Measurements from ENCODE around the gene TPRA1.
A peak's percentile ranks its signal among the peaks of the same experiment; 100 is the strongest.

TPRA1 gene

DNA sequence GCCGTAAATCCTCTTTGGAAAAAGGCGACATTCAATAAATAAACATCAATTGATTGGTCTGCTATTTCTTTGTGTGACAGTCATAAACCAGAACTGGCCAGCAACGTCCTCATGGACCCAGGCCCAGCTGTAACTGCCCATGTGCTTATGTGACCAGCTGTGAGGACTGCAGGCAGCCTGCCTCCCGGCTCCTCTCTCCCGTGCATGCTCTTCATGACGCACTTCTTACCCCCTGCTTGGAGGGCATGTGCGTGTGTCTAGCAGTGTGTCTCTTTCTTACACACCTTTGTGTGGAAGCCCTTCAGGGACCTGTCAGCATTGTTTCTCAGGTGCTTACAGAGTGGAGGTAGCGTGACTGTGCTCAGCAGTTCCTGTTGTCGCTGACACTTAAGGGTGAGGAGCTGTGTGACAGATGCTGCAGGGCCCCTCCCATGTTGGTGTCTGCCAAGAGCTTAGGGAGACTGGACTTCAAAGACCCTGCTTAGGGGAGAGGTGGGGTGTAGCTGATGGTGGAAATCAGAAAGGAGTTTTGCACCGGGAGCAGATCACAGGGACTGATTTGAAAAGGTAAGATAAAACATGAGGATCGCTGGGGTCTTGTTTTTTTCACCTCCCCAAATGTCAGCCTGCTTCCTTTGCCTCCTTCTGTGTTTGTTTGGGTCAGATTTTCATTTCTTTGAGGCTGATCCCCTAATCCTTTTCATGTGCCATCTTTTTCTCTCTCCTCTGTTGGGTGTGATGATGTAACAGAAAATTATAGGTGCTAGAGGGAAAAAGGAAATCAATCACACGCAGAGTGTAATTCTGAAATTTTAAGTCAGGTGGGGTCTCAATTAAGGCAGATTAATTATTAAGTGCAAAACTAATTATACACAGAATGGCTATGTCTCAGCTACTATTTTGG lies 40.5 kb upstream of the TPRA1 start (continued):
- TF ChIP-seq ZNF8 (CRISPR knock-in tag; IDR thresholded peaks at IDR 0.05) (no peak), GLIS3 (CRISPR knock-in tag; IDR thresholded peaks at IDR 0.05) (no peak), ZFP30 (CRISPR knock-in tag; IDR thresholded peaks at IDR 0.05) (no peak), CSRNP3 (CRISPR knock-in tag; IDR thresholded peaks at IDR 0.05) (no peak), ZFP3 (CRISPR knock-in tag; IDR thresholded peaks at IDR 0.05) (no peak), ZC3H10 (CRISPR knock-in tag; IDR thresholded peaks at IDR 0.05) (no peak)

GRCh38 chr3:127629467-127630403 lies 39.2 kb upstream of the TPRA1 start:
- no peak; the same call in 2 of the 3 replicates for ATAC-seq
- TF ChIP-seq SNAI2 (CRISPR knock-in tag; IDR thresholded peaks at IDR 0.05), result no peak
- no peak for TF ChIP-seq CREB5 (CRISPR knock-in tag; IDR thresholded peaks at IDR 0.05; ENCODE audit: low read depth)
- TF ChIP-seq TCF4 (CRISPR knock-in tag; IDR thresholded peaks at IDR 0.05; ENCODE audit: borderline replicate concordance), result no peak
- TF ChIP-seq, protein P1, sequence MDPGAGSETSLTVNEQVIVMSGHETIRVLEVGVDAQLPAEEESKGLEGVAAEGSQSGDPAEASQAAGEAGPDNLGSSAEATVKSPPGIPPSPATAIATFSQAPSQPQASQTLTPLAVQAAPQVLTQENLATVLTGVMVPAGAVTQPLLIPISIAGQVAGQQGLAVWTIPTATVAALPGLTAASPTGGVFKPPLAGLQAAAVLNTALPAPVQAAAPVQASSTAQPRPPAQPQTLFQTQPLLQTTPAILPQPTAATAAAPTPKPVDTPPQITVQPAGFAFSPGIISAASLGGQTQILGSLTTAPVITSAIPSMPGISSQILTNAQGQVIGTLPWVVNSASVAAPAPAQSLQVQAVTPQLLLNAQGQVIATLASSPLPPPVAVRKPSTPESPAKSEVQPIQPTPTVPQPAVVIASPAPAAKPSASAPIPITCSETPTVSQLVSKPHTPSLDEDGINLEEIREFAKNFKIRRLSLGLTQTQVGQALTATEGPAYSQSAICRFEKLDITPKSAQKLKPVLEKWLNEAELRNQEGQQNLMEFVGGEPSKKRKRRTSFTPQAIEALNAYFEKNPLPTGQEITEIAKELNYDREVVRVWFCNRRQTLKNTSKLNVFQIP (CRISPR knock-in tag; IDR thresholded peaks at IDR 0.05; ENCODE audit: borderline replicate concordance, low read depth), result no peak
- no peak for TF ChIP-seq ESRRG (CRISPR knock-in tag; IDR thresholded peaks at IDR 0.05)
- no peak for TF ChIP-seq BACH2 (CRISPR knock-in tag; IDR thresholded peaks at IDR 0.05; ENCODE audit: borderline replicate concordance)
- no peak for TF ChIP-seq ZNF565 (CRISPR knock-in tag; conservative IDR thresholded peaks at IDR 0.05; ENCODE audit: low read depth)

DNA sequence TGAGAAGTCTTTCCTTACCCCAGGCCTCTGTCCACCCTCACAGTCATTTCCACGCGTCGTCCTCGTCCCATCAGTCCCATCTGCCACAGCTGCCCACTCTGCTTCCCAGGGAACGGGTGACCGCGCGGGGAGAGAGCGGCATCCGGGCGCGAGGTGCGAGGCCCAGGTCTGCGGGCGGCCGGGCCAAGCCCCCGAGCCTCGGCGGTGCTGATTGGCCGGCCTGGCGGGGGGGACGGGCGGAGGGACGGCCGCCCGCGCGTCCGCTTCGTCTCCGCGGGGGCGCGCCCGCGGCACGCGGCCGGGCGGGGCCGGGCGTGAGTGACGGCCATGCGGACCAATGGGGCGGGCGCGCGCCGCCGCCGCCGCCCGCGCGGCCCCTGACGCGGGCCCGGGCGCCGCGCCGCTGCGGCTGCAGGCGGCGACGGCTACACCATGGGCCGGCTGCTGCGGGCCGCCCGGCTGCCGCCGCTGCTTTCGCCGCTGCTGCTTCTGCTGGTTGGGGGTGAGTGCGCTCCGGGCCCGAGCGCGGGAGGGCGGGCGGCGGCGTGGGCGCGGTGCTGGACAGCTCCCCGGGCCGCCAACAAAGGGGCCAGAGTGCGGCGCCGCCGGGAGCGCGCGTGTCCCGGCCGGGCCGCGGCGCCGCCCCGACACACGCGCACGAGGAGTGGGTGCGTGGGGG lies 38.4 kb upstream of the TPRA1 start, which contains the start of gene PODXL2:
TSS of gene PODXL2 (plus strand) at position 398 of the 679 bp plus-strand sequence. CDS start at position 433, 35 bp downstream.
- ATAC-seq, result peak; percentile 70
- 0 out of 2 replicates have a peak, but pooled peaks have one; percentile 39 for TF ChIP-seq ZNF8 (CRISPR knock-in tag; IDR thresholded peaks at IDR 0.05)
- TF ChIP-seq ZNF70 (CRISPR knock-in tag; IDR thresholded peaks at IDR 0.05), result no peak

DNA sequence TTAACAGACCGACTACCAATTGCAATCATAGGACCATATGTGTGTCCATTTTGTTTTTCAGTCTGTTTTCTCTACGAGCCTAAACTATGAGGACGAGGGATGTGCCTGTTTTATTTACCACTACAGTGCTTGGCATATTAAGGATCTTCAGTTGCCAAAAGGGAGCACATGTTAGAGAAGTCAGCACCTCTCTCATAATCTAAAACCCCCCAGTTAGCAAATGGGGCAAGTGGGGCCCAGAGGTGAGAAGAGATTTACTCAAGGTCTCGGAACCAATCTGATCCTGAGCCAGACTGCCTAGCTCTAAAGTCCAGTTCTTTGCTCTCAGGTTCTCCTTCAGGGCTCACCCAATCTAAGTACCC lies 37.9 kb upstream of the TPRA1 start:
- no peak; the same call in 2 of the 3 replicates for ATAC-seq
- TF ChIP-seq ZC3H10 (CRISPR knock-in tag; IDR thresholded peaks at IDR 0.05), result no peak
- TF ChIP-seq CSDC2 (CRISPR knock-in tag; IDR thresholded peaks at IDR 0.05), result no peak
- TF ChIP-seq PATZ1 (CRISPR knock-in tag; IDR thresholded peaks at IDR 0.05; ENCODE audit: borderline replicate concordance), result no peak
- TF ChIP-seq, protein P2, sequence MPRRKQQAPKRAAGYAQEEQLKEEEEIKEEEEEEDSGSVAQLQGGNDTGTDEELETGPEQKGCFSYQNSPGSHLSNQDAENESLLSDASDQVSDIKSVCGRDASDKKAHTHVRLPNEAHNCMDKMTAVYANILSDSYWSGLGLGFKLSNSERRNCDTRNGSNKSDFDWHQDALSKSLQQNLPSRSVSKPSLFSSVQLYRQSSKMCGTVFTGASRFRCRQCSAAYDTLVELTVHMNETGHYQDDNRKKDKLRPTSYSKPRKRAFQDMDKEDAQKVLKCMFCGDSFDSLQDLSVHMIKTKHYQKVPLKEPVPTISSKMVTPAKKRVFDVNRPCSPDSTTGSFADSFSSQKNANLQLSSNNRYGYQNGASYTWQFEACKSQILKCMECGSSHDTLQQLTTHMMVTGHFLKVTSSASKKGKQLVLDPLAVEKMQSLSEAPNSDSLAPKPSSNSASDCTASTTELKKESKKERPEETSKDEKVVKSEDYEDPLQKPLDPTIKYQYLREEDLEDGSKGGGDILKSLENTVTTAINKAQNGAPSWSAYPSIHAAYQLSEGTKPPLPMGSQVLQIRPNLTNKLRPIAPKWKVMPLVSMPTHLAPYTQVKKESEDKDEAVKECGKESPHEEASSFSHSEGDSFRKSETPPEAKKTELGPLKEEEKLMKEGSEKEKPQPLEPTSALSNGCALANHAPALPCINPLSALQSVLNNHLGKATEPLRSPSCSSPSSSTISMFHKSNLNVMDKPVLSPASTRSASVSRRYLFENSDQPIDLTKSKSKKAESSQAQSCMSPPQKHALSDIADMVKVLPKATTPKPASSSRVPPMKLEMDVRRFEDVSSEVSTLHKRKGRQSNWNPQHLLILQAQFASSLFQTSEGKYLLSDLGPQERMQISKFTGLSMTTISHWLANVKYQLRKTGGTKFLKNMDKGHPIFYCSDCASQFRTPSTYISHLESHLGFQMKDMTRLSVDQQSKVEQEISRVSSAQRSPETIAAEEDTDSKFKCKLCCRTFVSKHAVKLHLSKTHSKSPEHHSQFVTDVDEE (CRISPR knock-in tag; IDR thresholded peaks at IDR 0.05), result no peak
- no peak for TF ChIP-seq PPARA (CRISPR knock-in tag; IDR thresholded peaks at IDR 0.05; ENCODE audit: borderline replicate concordance)
- no peak for TF ChIP-seq ZFP3 (CRISPR knock-in tag; IDR thresholded peaks at IDR 0.05)
